Choroid plexus epithelial cell (primary cell): ENCODE data around the gene DHX8.

Experiments used
- DNase-seq: peaks from one replicate; pipeline ENCODE4 v3.0.0-alpha.2; 2010; ENCODE audit warnings: low read depth
- H3K4me3 ChIP-seq: 2 replicates; pipeline ENCODE4 v1.5.1; 2011; ENCODE audit warnings: low read depth, mild to moderate bottlenecking, control low read depth, low read length, moderate library complexity
- TF ChIP-seq, protein P1 (sequence below): conservative IDR thresholded peaks from 2 replicates; pipeline ENCODE4 v1.5.1; 2011; ENCODE audit warnings: low read depth, mild to moderate bottlenecking, control low read depth, inconsistent platforms, low read length, moderate library complexity

DHX8 gene

DNA sequence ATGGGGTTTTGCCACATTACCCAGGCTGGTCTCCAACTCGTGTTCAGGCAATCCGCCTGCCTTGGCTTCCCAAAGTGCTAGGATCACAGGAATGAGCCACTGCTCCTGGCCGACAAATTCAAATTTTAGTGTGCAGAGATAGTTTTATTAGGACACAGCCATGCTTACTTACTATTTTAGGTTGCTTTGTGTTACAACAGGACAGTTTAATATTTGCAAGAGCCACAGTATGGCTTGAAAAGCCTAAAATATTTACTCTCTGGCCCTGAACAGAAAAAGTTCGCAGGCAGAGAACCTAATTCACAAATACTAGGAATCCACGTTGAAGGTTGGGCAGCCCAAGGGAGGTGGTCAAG, 75.0 kb downstream of the DHX8 start:
- TF ChIP-seq, protein P1, sequence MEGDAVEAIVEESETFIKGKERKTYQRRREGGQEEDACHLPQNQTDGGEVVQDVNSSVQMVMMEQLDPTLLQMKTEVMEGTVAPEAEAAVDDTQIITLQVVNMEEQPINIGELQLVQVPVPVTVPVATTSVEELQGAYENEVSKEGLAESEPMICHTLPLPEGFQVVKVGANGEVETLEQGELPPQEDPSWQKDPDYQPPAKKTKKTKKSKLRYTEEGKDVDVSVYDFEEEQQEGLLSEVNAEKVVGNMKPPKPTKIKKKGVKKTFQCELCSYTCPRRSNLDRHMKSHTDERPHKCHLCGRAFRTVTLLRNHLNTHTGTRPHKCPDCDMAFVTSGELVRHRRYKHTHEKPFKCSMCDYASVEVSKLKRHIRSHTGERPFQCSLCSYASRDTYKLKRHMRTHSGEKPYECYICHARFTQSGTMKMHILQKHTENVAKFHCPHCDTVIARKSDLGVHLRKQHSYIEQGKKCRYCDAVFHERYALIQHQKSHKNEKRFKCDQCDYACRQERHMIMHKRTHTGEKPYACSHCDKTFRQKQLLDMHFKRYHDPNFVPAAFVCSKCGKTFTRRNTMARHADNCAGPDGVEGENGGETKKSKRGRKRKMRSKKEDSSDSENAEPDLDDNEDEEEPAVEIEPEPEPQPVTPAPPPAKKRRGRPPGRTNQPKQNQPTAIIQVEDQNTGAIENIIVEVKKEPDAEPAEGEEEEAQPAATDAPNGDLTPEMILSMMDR: no peak
- H3K4me3 ChIP-seq: no peak overlapping the region
- DNase-seq: no peak

DNA sequence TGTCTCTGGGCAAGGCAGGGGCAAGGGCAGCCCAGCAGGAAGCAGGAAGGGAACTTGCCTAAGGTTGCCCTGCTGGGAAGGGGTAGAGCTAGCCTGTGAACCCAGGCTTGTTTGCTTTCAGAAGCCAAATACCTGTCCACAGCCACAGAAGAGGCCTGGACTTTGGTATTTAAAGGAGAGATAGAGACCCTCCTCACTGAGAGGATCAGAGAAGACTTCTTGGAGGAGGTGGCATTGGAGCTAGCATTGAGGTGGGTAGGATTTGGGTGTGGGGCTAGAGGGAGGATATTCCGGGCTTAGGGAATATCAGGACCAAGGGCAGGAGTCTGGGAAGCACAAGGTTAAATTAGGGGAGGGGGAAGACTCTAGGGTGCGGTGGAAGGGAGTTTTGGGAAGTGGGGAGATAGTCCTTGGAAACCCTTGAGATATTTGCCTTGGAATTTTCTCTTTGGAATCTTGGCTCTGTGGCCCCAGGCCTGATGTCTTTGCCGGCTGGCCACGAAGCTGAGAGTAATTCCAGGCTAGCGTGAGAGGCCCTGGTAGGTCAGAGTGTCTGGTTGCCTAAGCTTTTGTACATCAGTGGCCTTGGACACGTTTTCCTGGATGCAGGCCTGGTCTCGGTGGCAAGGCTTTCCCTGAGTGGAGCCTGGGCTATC, 75.5 kb downstream of the DHX8 start:
- TF ChIP-seq, protein P1: no peak
- no peak for DNase-seq
- H3K4me3 ChIP-seq: no peak overlapping the region

DNA sequence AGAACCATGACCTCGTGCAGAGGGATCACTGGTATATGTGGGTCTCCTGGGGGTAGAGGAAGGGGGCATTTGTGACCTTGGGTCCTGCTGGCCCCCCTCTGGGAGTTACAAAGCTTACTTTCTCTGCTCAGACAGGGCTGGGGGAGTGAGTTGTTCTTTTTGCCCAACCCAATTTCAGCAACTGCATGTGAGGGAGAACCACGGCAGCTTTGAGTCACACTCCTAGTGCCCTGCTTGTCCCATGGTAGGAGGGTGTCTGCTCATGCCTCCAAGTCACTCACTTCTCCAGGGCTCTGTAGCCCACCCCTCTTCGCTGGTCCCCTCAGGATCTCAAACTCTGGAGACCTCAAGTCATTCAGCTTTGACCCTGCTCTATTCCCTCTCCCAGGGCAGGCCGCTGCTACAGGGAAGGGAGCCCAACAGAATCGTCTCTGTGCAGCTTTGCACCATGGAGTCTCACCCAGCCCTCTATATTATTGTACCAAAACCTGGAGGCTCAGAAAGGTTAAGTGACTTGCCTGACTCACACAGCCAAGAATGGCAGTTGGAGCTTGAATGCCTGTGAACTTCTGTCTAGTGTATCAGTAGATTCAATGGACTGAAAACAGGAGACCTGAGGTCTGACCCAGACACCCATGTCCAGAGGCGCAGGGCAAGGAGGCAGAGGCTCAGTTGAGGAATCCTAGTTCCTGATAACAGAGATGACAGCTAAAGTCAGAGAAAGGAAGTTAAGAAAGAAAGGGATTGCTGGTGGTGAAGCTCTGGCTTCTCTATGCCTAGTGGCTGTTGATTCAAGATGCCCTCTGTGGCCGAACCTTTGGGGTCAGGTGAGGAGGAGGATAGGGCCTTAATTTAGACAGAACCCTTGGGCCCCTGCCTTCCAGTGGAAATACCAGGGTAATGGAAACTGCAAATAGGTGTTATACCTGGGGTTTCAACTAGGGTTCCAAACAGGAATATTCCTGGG, 77.0 kb downstream of the DHX8 start:
- DNase-seq: no peak
- TF ChIP-seq, protein P1: no peak
- H3K4me3 ChIP-seq: no peak overlapping the region

DNA sequence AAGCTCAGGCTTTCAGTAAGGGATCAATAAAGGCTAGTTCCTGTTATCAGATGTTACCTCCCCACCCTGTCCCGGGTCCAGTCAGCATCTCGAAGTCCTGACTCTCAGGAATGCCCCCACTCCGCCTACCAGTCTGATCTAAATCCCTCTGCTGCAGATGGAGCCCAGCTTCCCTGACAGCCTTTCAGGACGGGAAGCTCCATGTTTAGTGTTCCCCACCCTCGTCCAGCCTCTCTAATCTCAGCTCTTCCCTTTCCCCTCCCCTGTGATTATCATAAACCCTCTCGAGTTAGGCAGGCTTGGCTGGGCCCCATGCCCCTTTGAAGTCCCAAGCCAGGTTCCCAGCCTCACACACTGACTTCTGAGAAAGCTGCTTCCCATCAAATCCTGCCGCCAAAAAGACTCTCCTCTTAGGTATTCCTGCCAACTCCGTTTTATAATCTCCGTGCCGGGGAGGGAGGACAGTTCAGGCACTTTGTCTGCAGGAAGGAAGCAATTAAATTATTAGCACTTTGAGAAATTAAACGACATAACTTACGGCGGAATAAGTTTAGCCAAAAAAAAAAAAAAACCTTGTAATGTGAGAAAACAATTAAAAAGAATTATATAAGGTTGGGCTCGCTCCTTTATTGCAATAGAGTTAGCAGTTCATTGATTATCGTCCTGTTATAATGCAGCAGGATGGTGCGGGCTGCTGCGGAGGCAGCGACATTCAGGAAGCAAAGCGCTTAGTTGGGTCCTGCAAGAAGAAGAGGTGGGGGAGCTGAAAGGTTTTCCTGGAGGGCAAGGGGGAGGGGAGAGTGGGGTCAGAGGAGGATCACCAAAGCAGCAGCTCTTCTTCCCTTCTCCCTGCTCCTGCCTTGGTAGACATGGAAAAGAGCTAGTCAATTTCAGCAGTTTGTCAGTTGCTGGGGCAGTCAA, 79.2 kb downstream of the DHX8 start:
- no peak overlapping the region for H3K4me3 ChIP-seq
- no peak for DNase-seq
- TF ChIP-seq, protein P1: no peak

DNA sequence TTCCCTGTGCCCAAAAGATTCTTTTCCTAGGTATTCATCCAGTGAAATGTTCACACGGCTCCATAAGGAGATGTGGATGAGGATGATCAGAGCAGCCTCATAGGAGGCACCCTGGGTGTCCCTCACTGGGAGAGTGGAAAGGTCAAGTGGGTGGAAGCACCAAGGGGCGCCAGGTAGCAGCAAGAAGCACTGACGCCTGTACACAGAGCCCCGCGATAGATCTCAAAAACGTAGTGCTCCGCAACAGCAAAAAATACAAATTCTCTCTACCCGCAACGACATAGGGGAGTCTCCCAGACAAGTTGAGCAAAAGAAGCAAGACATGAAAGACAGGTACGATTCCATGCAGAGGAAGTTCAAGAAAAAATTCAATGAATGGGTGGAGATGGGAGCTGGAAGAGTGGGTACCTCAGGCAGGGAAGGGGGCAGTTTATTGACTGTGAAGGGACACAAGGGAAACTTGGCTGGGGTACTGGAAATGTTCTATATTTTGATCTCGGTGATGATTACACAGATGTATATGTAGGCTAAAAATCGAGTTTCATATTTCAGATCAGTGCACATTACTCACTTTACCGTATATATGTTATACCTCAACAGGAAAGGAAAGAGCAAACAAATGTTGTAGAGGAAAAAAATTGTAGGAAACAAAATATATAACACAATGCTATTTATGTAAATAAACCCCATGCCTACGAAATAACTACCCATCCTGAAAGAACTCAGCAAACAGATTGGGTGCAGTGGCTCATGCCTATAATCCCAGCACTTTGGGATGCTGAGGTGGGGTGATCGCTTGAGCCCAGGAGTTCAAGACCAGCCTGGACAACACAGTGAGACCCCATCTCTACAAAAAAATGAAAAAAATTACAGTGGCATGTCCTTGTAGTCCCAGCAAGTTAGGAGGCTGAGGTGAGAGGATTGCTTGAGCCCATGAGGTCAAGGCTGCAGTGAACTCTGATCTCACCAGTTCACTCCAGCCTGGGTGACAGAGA, 80.1 kb downstream of the DHX8 start:
- DNase-seq: no peak
- no peak overlapping the region for H3K4me3 ChIP-seq
- TF ChIP-seq, protein P1: no peak
